ENCODE results near the gene C18orf54.

Gene C18orf54

GRCh38 chr18:54387631-54388030, 29.9 kb downstream of the C18orf54 start:
- no peak for DNase-seq

- DNase-seq: peak; percentile 79
These were observed 30.8 kb downstream of the C18orf54 start for GRCh38 chr18:54388203-54389142.

- DNase-seq: no peak
These were observed 31.4 kb downstream of the C18orf54 start for GRCh38 chr18:54389143-54389505.

GRCh38 chr18:54390838-54391237, 33.1 kb downstream of the C18orf54 start:
- no peak for DNase-seq

- DNase-seq: peak; percentile 76
These were observed 34.9 kb downstream of the C18orf54 start for GRCh38 chr18:54392543-54393023.

GRCh38 chr18:54393648-54394294, 36.1 kb downstream of the C18orf54 start:
- DNase-seq: no peak

- no peak for DNase-seq
These were observed 39.1 kb downstream of the C18orf54 start for GRCh38 chr18:54396760-54397159.

- DNase-seq: no peak
These were observed 47.6 kb downstream of the C18orf54 start for GRCh38 chr18:54405290-54405689.

- DNase-seq: no peak
These were observed 54.1 kb downstream of the C18orf54 start for GRCh38 chr18:54411781-54412180.

- DNase-seq: no peak
These were observed 57.4 kb downstream of the C18orf54 start for GRCh38 chr18:54415086-54415485.

GRCh38 chr18:54416436-54416835, 58.7 kb downstream of the C18orf54 start:
- no peak for DNase-seq

GRCh38 chr18:54423831-54424230, 66.1 kb downstream of the C18orf54 start:
- no peak for DNase-seq

GRCh38 chr18:54426085-54426665, 68.5 kb downstream of the C18orf54 start:
- DNase-seq: no peak

Measured in activated CD4-positive, alpha-beta T cell treated with anti-CD3 and anti-CD28 coated beads, Interleukin-10, Interleukin-2, amounts not matched to agents 100 ng/mL and 50 ng/mL, durations not matched to agents 16 hours and 8 hours (primary cell).